Thoracic aorta (tissue), 2 donors: Measurements from ENCODE around the gene KCNK1. TPM values are rescaled to one million over a fixed set of nuclear protein-coding genes. Genes with fewer than 3 reads are reported as not detected.

Source experiments
- ATAC-seq: fragments of 150-250 bp; one replicate; pipeline ENCODE4 v1.8.0; 2017; ENCODE audit warnings: low read depth; ENCODE audit not compliant: insufficient number of reproducible peaks, low FRiP score
- DNase-seq: peaks from one replicate; pipeline ENCODE4 v3.0.0-alpha.2; 2020; ENCODE audit warnings: low spot score
- H3K27ac ChIP-seq, 2 donors: fragments of 200-600 bp; sonication (generic); 1 replicate in 1 of 2; 2 replicates in 1 of 2; pipeline ENCODE4 v1.5.1; 2016; ENCODE audit warnings: mild to moderate bottlenecking in 2 of 2, moderate library complexity in 2 of 2
- H3K27me3 ChIP-seq: fragments of 200-600 bp; sonication (generic); replicated peaks from 2 replicates; pipeline ENCODE4 v1.6.0; 2016; ENCODE audit warnings: mild to moderate bottlenecking; ENCODE audit not compliant: insufficient read depth
- H3K36me3 ChIP-seq: fragments of 200-600 bp; sonication (generic); one replicate; pipeline ENCODE4 v1.5.1; 2016
- H3K4me1 ChIP-seq, 2 donors: fragments of 200-600 bp; sonication (generic); 1 replicate in 1 of 2; 2 replicates in 1 of 2; pipeline versions ENCODE4 v1.5.1 to v1.6.0; 2016; ENCODE audit warnings: low read depth in 2 of 2, mild to moderate bottlenecking in 1 of 2; ENCODE audit not compliant: control insufficient read depth in 1 of 2
- H3K4me3 ChIP-seq: fragments of 200-600 bp; sonication (generic); 2 replicates; pipeline ENCODE4 v1.5.1; 2016; ENCODE audit warnings: mild to moderate bottlenecking
- H3K9me3 ChIP-seq: fragments of 200-600 bp; sonication (generic); 2 replicates; pipeline ENCODE4 v1.5.1; 2016
- total RNA-seq, 2 donors: library from RNA; depleted of rRNA; stranded (reverse); fragments of >200 nt; gene quantifications; one replicate each; pipeline versions ENCODE4 v1.1.0 to v1.2.3, GENCODE V29; 2016
- TF ChIP-seq, protein P1 (sequence below): fragments of 200-600 bp; sonication (generic); IDR thresholded peaks from one replicate; pipeline ENCODE4 v1.5.1; 2019; ENCODE audit warnings: antibody characterized with exemption

KCNK1 gene
- total RNA-seq, 2 donors from 2014 or later, result 6.2 to 8.5 TPM

DNA sequence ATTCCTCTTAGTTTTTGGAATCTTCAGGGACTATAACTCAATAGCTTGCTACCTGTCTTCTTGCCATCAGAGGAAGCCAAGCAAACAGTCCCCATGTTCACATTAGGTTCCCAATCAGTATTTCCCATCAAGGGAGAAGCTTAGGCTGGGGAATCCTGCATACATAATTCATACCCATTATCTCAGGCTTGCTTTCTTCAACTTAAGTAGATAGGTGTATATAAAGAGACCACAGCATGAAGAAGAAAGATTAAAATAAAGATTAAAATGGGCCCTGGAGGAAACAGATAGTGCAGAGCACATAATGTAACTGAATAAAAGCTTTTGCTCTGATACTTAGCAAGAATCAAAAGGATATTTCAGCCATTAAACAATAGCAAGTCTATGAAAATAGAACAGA, 29.0 kb upstream of the KCNK1 start:
- Histone ChIP-seq H3K4me1 (no peaks in the 10 kb centered on the region), H3K27me3 (no peaks in the 10 kb centered on the region), H3K27ac (no peak overlapping the region), H3K36me3 (no peaks in the 10 kb centered on the region), H3K4me3 (no peak overlapping the region), H3K9me3 (no peaks in the 10 kb centered on the region)
- TF ChIP-seq, protein P1, sequence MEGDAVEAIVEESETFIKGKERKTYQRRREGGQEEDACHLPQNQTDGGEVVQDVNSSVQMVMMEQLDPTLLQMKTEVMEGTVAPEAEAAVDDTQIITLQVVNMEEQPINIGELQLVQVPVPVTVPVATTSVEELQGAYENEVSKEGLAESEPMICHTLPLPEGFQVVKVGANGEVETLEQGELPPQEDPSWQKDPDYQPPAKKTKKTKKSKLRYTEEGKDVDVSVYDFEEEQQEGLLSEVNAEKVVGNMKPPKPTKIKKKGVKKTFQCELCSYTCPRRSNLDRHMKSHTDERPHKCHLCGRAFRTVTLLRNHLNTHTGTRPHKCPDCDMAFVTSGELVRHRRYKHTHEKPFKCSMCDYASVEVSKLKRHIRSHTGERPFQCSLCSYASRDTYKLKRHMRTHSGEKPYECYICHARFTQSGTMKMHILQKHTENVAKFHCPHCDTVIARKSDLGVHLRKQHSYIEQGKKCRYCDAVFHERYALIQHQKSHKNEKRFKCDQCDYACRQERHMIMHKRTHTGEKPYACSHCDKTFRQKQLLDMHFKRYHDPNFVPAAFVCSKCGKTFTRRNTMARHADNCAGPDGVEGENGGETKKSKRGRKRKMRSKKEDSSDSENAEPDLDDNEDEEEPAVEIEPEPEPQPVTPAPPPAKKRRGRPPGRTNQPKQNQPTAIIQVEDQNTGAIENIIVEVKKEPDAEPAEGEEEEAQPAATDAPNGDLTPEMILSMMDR, result no peak
- DNase-seq, result no peak
- ATAC-seq, result no peak

- no peaks in the 10 kb centered on the region for H3K9me3 ChIP-seq
- no peaks in the 10 kb centered on the region for H3K36me3 ChIP-seq
- ATAC-seq, result no peak
- no peak overlapping the region for H3K4me3 ChIP-seq
- TF ChIP-seq, protein P1, result no peak
- no peak for DNase-seq
- no peak overlapping the region for H3K27ac ChIP-seq
- H3K4me1 ChIP-seq, result no peaks in the 10 kb centered on the region
- H3K27me3 ChIP-seq, result no peaks in the 10 kb centered on the region
Measured at GRCh38 chr1:233586301-233586700, 27.6 kb upstream of the KCNK1 start.

GRCh38 chr1:233587196-233587595, 26.7 kb upstream of the KCNK1 start:
- ATAC-seq (no peak), DNase-seq (no peak)
- TF ChIP-seq, protein P1, result no peak
- Histone ChIP-seq H3K27me3 (no peaks in the 10 kb centered on the region), H3K4me1 (no peaks in the 10 kb centered on the region), H3K4me3 (no peak overlapping the region), H3K27ac (no peak overlapping the region), H3K36me3 (no peaks in the 10 kb centered on the region), H3K9me3 (no peaks in the 10 kb centered on the region)

DNA sequence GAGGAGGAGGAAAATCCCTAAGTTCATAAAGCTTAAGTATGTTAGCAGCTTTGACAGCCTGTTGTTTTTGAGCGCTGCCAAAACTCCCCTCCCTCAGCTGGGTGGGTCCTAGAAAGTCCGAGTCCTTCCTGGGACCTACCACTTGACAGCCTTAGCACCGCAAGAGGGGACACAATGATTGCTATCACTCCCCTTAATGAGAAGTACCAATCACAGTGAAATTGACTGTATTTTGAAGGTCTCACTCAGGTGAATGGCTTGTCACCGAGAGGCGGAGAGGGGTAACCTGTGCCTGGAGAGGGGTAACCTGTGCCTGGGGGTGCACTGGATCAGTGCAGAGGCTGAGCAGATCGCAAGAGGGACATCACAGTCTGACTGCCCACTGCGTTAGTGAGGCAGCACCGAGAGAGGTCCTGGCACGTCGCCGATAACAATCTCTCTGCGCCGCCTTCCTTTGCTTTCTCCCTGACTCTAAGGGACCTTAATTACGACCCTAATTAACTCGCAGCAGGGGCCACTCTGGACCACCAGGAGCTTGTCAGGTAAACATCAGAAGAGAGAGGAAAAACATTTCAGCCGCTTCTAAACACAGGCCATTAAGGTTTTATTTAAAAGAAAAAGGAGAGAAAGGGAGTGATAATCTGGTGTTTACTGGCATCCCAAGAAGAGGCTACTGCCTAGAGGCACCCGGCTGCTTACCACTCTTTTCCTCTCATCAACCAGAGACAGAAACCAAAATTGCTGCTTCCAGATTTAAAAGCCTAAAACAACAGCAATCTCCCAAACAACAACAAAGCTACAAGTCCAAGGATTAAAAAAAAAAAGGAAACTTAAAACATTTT, 25.7 kb upstream of the KCNK1 start:
- ATAC-seq, result no peak
- no peaks in the 10 kb centered on the region for H3K36me3 ChIP-seq
- H3K9me3 ChIP-seq, result no peaks in the 10 kb centered on the region
- H3K4me1 ChIP-seq, result no peaks in the 10 kb centered on the region
- DNase-seq, result no peak
- TF ChIP-seq, protein P1, result no peak
- no peak overlapping the region for H3K27ac ChIP-seq
- H3K27me3 ChIP-seq, result no peaks in the 10 kb centered on the region
- H3K4me3 ChIP-seq, result peak overlapping the region; percentile 25

DNA sequence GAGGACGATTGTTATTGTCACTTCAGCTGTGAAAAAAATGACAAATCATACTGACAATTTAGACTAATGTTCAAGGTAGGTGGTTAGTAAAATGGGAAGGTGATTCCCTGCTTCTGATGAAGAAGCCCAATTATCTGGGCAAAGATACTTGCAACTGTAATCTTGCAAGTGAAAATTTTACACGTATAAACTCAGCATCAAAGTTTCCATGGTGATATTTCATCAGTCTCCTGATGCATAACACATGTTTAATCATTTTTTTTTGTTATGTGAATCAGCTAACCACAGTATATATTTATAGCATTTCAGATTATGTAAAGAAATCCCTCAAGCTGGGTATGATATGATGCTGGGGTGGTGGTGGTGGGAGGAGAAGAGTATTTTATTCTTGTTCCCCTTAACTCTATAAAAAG, 16.4 kb upstream of the KCNK1 start:
- H3K27me3 ChIP-seq, result no peaks in the 10 kb centered on the region
- no peak overlapping the region for H3K4me3 ChIP-seq
- no peak for ATAC-seq
- DNase-seq, result no peak
- H3K27ac ChIP-seq, result no peak overlapping the region
- no peaks in the 10 kb centered on the region for H3K4me1 ChIP-seq
- TF ChIP-seq, protein P1, result no peak
- H3K9me3 ChIP-seq, result no peaks in the 10 kb centered on the region
- H3K36me3 ChIP-seq, result no peaks in the 10 kb centered on the region
